ENCODE results near the gene BTRC. TPM values are rescaled to one million over a fixed set of nuclear protein-coding genes. Genes with fewer than 3 reads are reported as not detected.

BTRC gene
- polyA plus RNA-seq, 2 of the 4 experiments (the other 2 are of a cell fraction): 8.0 to 23.1 TPM

GRCh38 chr10:101557541-101557940 is 203.6 kb downstream of the BTRC start:
- Histone ChIP-seq H3K4me3 (no peak overlapping the region), H3K4me2 (no peak overlapping the region), H3K27ac (no peak overlapping the region), H3K4me1 (peaks cover 5% of the 10 kb centered on the region; the same call in 1 of the 3 replicates), H3K9me3 (no peaks in the 10 kb centered on the region)
- no peak for DNase-seq (ENCODE audit: low read depth in 1 of 2, low spot score in 1 of 2)
- no peak for TF ChIP-seq RARB (CRISPR knock-in tag; IDR thresholded peaks at IDR 0.05)
- ChIA-PET POLR2A (no interaction called here), CTCF (interaction anchor here (0.5 to 3.9 kb wide), 4 partner anchors 12 to 400 kb away, joined by 3 to 22 read pairs (median 6); no protein-coding TSS in a partner anchor)
- FAIRE-seq: no peak
- 90% methylated on average over 2 of the region's 2 CpGs for WGBS (ENCODE audit: missing lambda C conversion rate)
- no peak for ATAC-seq

GRCh38 chr10:101558204-101558603 is 204.2 kb downstream of the BTRC start:
- POLR2A ChIA-PET: no interaction called here
- Histone ChIP-seq H3K9me3 (no peaks in the 10 kb centered on the region), H3K4me3 (no peak overlapping the region), H3K4me2 (no peak overlapping the region), H3K27ac (0 out of 6 replicates have a peak overlapping the region, but pooled peaks of 1 of the 2 experiments have one; percentile 2), H3K4me1 (peaks cover 5% of the 10 kb centered on the region; the same call in 1 of the 3 replicates)
- no peak for ATAC-seq
- CTCF ChIA-PET: interaction anchor here (1.4 to 3.9 kb wide), 4 partner anchors 11 to 401 kb away, joined by 3 to 22 read pairs (median 8); no protein-coding TSS in a partner anchor
- WGBS (ENCODE audit: missing lambda C conversion rate): 85% methylated on average over 2 of the region's 2 CpGs
- FAIRE-seq: no peak
- no peak for TF ChIP-seq KDM5A (IDR thresholded peaks at IDR 0.05)
- TF ChIP-seq REST (IDR thresholded peaks at IDR 0.05): no peak
- DNase-seq (ENCODE audit: low read depth in 1 of 2, low spot score in 1 of 2): no peak

- Histone ChIP-seq H3K4me3 (no peak overlapping the region), H3K4me1 (peaks cover 5% of the 10 kb centered on the region; the same call in 1 of the 3 replicates), H3K4me2 (no peak overlapping the region), H3K9me3 (no peaks in the 10 kb centered on the region), H3K27ac (0 out of 6 replicates have a peak overlapping the region, but pooled peaks of 1 of the 2 experiments have one; percentile 2)
- WGBS (ENCODE audit: missing lambda C conversion rate): 93% methylated on average over 18 of the region's 18 CpGs
- ChIA-PET POLR2A (no interaction called here), CTCF (interaction anchor here (1.0 to 3.9 kb wide), 5 partner anchors 11 to 397 kb away, joined by 3 to 22 read pairs (median 5); no protein-coding TSS in a partner anchor)
- FAIRE-seq (no peak), DNase-seq (ENCODE audit: low read depth in 1 of 2, low spot score in 1 of 2) (no peak), ATAC-seq (no peak)
- TF ChIP-seq ZFP36 (IDR thresholded peaks at IDR 0.05; ENCODE audit: borderline replicate concordance, partially characterized antibody): no peak
- TF ChIP-seq FOSB (CRISPR knock-in tag; IDR thresholded peaks at IDR 0.05): no peak
- TF ChIP-seq HOXA7 (CRISPR knock-in tag; IDR thresholded peaks at IDR 0.05): no peak
- no peak for TF ChIP-seq GATA3 (IDR thresholded peaks at IDR 0.05; ENCODE audit: borderline replicate concordance)
- TF ChIP-seq JUNB (IDR thresholded peaks at IDR 0.05): no peak
These were observed 205.0 kb downstream of the BTRC start for GRCh38 chr10:101558671-101559595.

- ATAC-seq: no peak
- no peak for DNase-seq (ENCODE audit: low read depth in 1 of 2, low spot score in 1 of 2)
- H3K9me3 ChIP-seq: no peaks in the 10 kb centered on the region
- H3K4me3 ChIP-seq: no peak overlapping the region
- no peak overlapping the region for H3K27ac ChIP-seq
- ChIA-PET CTCF (interaction anchor here (0.7 to 2.6 kb wide), 8 partner anchors 8 to 398 kb away, joined by 3 to 13 read pairs (median 4); no protein-coding TSS in a partner anchor), POLR2A (no interaction called here)
- H3K4me2 ChIP-seq: no peak overlapping the region
- 81% methylated on average over 9 of the region's 12 CpGs for WGBS (ENCODE audit: missing lambda C conversion rate)
- FAIRE-seq: no peak
- peaks cover 5% of the 10 kb centered on the region; the same call in 1 of the 3 replicates for H3K4me1 ChIP-seq
- TF ChIP-seq MAZ (IDR thresholded peaks at IDR 0.05; ENCODE audit: borderline replicate concordance, low read depth, low read length): no peak
- TF ChIP-seq BHLHE40 (IDR thresholded peaks at IDR 0.05; ENCODE audit: low read depth, low read length): no peak
- TF ChIP-seq RARB (CRISPR knock-in tag; IDR thresholded peaks at IDR 0.05): no peak
- no peak for TF ChIP-seq TP53 (CRISPR knock-in tag; IDR thresholded peaks at IDR 0.05)
- TF ChIP-seq HOXA7 (CRISPR knock-in tag; IDR thresholded peaks at IDR 0.05): no peak
- TF ChIP-seq TFCP2L1 (CRISPR knock-in tag; IDR thresholded peaks at IDR 0.05): no peak
- TF ChIP-seq JUN (IDR thresholded peaks at IDR 0.05): no peak
- TF ChIP-seq MAFK (IDR thresholded peaks at IDR 0.05; ENCODE audit: partially characterized antibody): no peak
- no peak for TF ChIP-seq RAD21 (conservative IDR thresholded peaks at IDR 0.05 in 1 of 2, IDR thresholded peaks at IDR 0.05 in 1 of 2)
- TF ChIP-seq POLR2A (IDR thresholded peaks at IDR 0.05; ENCODE audit: low read length): no peak
- TF ChIP-seq RFX5 (IDR thresholded peaks at IDR 0.05): no peak
- no peak for TF ChIP-seq NFE2L2 (conservative IDR thresholded peaks at IDR 0.05; ENCODE audit: low read length)
- no peak for TF ChIP-seq HEYL (CRISPR knock-in tag; IDR thresholded peaks at IDR 0.05)
- TF ChIP-seq PHF8 (IDR thresholded peaks at IDR 0.05; ENCODE audit: borderline replicate concordance, low read depth): no peak
- TF ChIP-seq KDM1A (IDR thresholded peaks at IDR 0.05; ENCODE audit: low read depth): no peak
- TF ChIP-seq ELK1 (IDR thresholded peaks at IDR 0.05; ENCODE audit: low read depth, low read length): no peak
- TF ChIP-seq MAX (IDR thresholded peaks at IDR 0.05): no peak
- no peak for TF ChIP-seq ZC3H11A (IDR thresholded peaks at IDR 0.05)
These were observed 205.8 kb downstream of the BTRC start for GRCh38 chr10:101559596-101560297.

Measured in A549 (cell line).